Breast epithelium (tissue), 4 donors: ENCODE measurements around the gene LUM. TPM values are rescaled to one million over a fixed set of nuclear protein-coding genes. Genes with fewer than 3 reads are reported as not detected.

Experiments
- DNase-seq, 2 donors: peaks; one replicate each; pipeline ENCODE4 v3.0.0-alpha.2; 2019; ENCODE audit warnings: low spot score in 2 of 2
- H3K27ac ChIP-seq, 2 donors: fragments of 200-600 bp; sonication (generic) in 1 of 2; one replicate each; pipeline ENCODE4 v1.5.1; 2016 to 2019; ENCODE audit warnings: mild to moderate bottlenecking in 1 of 2
- H3K27me3 ChIP-seq, 2 donors: fragments of 200-600 bp; sonication (generic) in 1 of 2; one replicate each; pipeline versions ENCODE4 v1.5.1 to v1.6.0; 2017 to 2019; ENCODE audit warnings: control low read depth in 1 of 2, mild to moderate bottlenecking in 1 of 2
- H3K36me3 ChIP-seq: fragments of 200-600 bp; one replicate; pipeline ENCODE4 v1.5.1; 2019
- H3K4me1 ChIP-seq, 2 donors: fragments of 200-600 bp; sonication (generic); one replicate each; pipeline ENCODE4 v1.5.1; 2016 to 2019; ENCODE audit warnings: control low read depth in 1 of 2
- H3K4me3 ChIP-seq, 3 donors: fragments of 200-600 bp; sonication (generic); 1 replicate in 2 of 3; 2 replicates in 1 of 3; pipeline ENCODE4 v1.5.1; 2016 to 2019; ENCODE audit warnings: mild to moderate bottlenecking in 3 of 3, moderate library complexity in 2 of 3
- H3K9me3 ChIP-seq, 2 donors: fragments of 200-600 bp; sonication (generic) in 1 of 2; one replicate each; pipeline ENCODE4 v1.5.1; 2016 to 2019; ENCODE audit warnings: control low read depth in 1 of 2
- CTCF ChIP-seq, 3 donors: fragments of 450-650 bp; IDR thresholded peaks; one replicate each; pipeline ENCODE4 v1.5.1; 2016 to 2017; ENCODE audit warnings: antibody characterized with exemption in 3 of 3, mild to moderate bottlenecking in 3 of 3, moderate library complexity in 3 of 3
- POLR2A ChIP-seq: fragments of 450-650 bp; IDR thresholded peaks from one replicate; pipeline ENCODE4 v1.6.1; 2016; ENCODE audit warnings: antibody characterized with exemption, mild to moderate bottlenecking, moderate library complexity
- POLR2AphosphoS5 ChIP-seq, 3 donors: sonication (generic); formaldehyde crosslinking; IDR thresholded peaks; one replicate each; pipeline ENCODE4 v1.6.1; 2017; ENCODE audit warnings: antibody characterized with exemption in 3 of 3
- intact Hi-C: fragments of 100-400 bp; cut with DNase I; formaldehyde crosslinking; loops from one replicate; pipeline ENCODE4 v1.15.1; 2023; ENCODE audit warnings: low total_unique reads
- total RNA-seq, 3 donors: library from RNA; depleted of rRNA; stranded (reverse); fragments of >200 nt; gene quantifications; one replicate each; pipeline ENCODE4 v1.1.0, GENCODE V29; 2016

LUM gene
- total RNA-seq, 3 donors from 2014 or later, result 180 to 449 (median 183) TPM

GRCh38 chr12:91123236-91123916 lies 12.1 kb upstream of the LUM start:
- no peaks in the 10 kb centered on the region for H3K4me1 ChIP-seq
- no peaks in the 10 kb centered on the region for H3K9me3 ChIP-seq
- no peaks in the 10 kb centered on the region for H3K27me3 ChIP-seq
- TF ChIP-seq POLR2A, result no peak
- no peak for TF ChIP-seq POLR2AphosphoS5 (IDR thresholded peaks at IDR 0.05)
- TF ChIP-seq CTCF (IDR thresholded peaks at IDR 0.05), result no peak
- intact Hi-C loops, result no loop called here
- peak overlapping the region in 1 of 2 donors; percentile 3 for H3K27ac ChIP-seq
- no peak for DNase-seq
- no peak overlapping the region for H3K4me3 ChIP-seq
- no peaks in the 10 kb centered on the region for H3K36me3 ChIP-seq

GRCh38 chr12:91120781-91121180 lies 9.5 kb upstream of the LUM start:
- no peaks in the 10 kb centered on the region for H3K9me3 ChIP-seq
- no peaks in the 10 kb centered on the region for H3K36me3 ChIP-seq
- TF ChIP-seq POLR2AphosphoS5 (IDR thresholded peaks at IDR 0.05), result no peak
- no peak for TF ChIP-seq POLR2A
- no peak for TF ChIP-seq CTCF (IDR thresholded peaks at IDR 0.05)
- intact Hi-C loops, result no loop called here
- H3K27ac ChIP-seq, result no peak overlapping the region
- no peaks in the 10 kb centered on the region for H3K4me1 ChIP-seq
- H3K27me3 ChIP-seq, result no peaks in the 10 kb centered on the region
- no peak overlapping the region for H3K4me3 ChIP-seq
- DNase-seq, result no peak

- DNase-seq, result no peak
- no peak for TF ChIP-seq POLR2A
- no peak for TF ChIP-seq CTCF (IDR thresholded peaks at IDR 0.05)
- TF ChIP-seq POLR2AphosphoS5 (IDR thresholded peaks at IDR 0.05), result no peak
- Histone ChIP-seq H3K36me3 (no peaks in the 10 kb centered on the region), H3K4me1 (no peaks in the 10 kb centered on the region), H3K9me3 (no peaks in the 10 kb centered on the region), H3K27ac (no peak overlapping the region), H3K27me3 (no peaks in the 10 kb centered on the region), H3K4me3 (no peak overlapping the region)
- intact Hi-C loops, result no loop called here
Measured at GRCh38 chr12:91119089-91119488, 7.8 kb upstream of the LUM start.

GRCh38 chr12:91113621-91114020 lies 2.3 kb upstream of the LUM start:
- Histone ChIP-seq H3K36me3 (no peaks in the 10 kb centered on the region), H3K4me1 (no peaks in the 10 kb centered on the region), H3K27me3 (no peaks in the 10 kb centered on the region), H3K4me3 (no peak overlapping the region), H3K27ac (peak overlapping the region in 1 of 2 donors; percentile 56), H3K9me3 (no peaks in the 10 kb centered on the region)
- intact Hi-C loops, result no loop called here
- DNase-seq, result no peak
- no peak for TF ChIP-seq CTCF (IDR thresholded peaks at IDR 0.05)
- TF ChIP-seq POLR2A, result no peak
- TF ChIP-seq POLR2AphosphoS5 (IDR thresholded peaks at IDR 0.05), result no peak

- Histone ChIP-seq H3K36me3 (no peaks in the 10 kb centered on the region), H3K27ac (peak overlapping the region; percentile 57 to 73), H3K9me3 (no peaks in the 10 kb centered on the region), H3K27me3 (no peaks in the 10 kb centered on the region), H3K4me3 (peak overlapping the region; percentile 28 to 57 (median 41)), H3K4me1 (no peaks in the 10 kb centered on the region)
- intact Hi-C loops, result no loop called here
- no peak for DNase-seq
- no peak for TF ChIP-seq POLR2A
- TF ChIP-seq POLR2AphosphoS5 (IDR thresholded peaks at IDR 0.05), result no peak
- no peak for TF ChIP-seq CTCF (IDR thresholded peaks at IDR 0.05)
Measured at GRCh38 chr12:91110311-91110924, 876 bp downstream of the LUM start.
